A549 (cell line): Measurements from ENCODE around the gene OPRL1.

Source experiments
- CBX2 ChIP-seq: fragments of 200-600 bp; sonication (generic); IDR thresholded peaks from 2 replicates; pipeline ENCODE4 v1.6.1; 2016; ENCODE audit warnings: low read depth, mild to moderate bottlenecking, borderline replicate concordance
- POLR2A ChIP-seq: IDR thresholded peaks from 2 replicates; pipeline ENCODE4 v1.6.1; 2012; ENCODE audit warnings: mild to moderate bottlenecking, low read length

- TF ChIP-seq CBX2 (no peak), POLR2A (no peak)
These were observed 22.8 kb upstream of the OPRL1 start for GRCh38 chr20:64056889-64057627.
